ENCODE data around the gene RALGPS1. TPM values are rescaled to one million over a fixed set of nuclear protein-coding genes. Genes with fewer than 3 reads are reported as not detected.

The RALGPS1 gene
- polyA plus RNA-seq, 1 of the 3 experiments (the other 2 are of a cell fraction): 3.9 TPM

DNA sequence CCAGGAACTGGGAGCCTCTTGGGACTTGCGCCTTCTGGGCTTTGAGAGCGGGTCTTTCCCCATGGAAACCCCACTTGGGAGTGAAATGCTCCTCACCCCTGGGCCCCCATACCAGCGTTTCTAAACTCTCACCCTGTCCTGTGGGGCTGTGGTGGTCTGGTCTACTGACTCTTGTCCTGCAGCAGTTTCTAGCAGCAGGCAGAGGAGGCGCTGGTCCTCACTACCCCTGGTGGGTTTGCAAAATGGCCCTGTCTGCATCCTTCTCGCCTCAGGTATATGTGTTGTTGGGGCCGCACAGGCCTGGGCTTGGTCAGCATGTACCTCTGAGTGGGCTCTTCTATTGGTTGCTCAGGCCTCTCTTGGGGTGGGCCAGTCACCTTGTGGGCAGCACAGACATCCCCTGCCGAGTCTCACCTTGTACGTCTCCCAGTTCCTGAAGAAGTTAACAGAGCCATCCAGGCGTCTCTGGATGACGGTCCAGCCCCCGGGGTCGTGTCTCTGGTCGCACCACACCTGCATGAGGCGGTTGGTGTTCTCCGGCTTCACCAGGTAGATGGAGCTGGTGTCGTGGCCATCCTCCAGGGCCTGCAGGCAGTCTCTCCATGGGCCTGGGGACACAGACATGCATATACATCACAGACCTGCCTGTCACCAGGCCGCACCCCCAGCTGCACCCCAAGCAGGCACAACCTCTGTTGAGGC lies 178.9 kb downstream of the RALGPS1 start:
- Histone ChIP-seq H3K9me2 (no peaks in the 10 kb centered on the region), H4K20me1 (ENCODE audit: insufficient read depth) (no peaks in the 10 kb centered on the region), H3K4me1 (ENCODE audit: control insufficient read depth in 1 of 2, insufficient read depth in 2 of 2, low read depth in 1 of 2, low read length in 1 of 2) (no peaks in the 10 kb centered on the region; a peak in 1 of 4 replicates), H3K36me3 (replicated peaks in 1 of 2; ENCODE audit: control insufficient read depth in 1 of 2, insufficient read depth in 2 of 2, low read length in 1 of 2) (peaks cover 0 to 8% of the 10 kb centered on the region in 2 experiments), H3F3A (replicated peaks; ENCODE audit: insufficient read depth) (no peaks in the 10 kb centered on the region), H3K79me2 (ENCODE audit: insufficient read depth) (no peaks in the 10 kb centered on the region), H3K9me3 (no peaks in the 10 kb centered on the region), H3K27me3 (ENCODE audit: insufficient read depth) (no peaks in the 10 kb centered on the region), H3K9ac (no peak overlapping the region), H3K4me2 (no peak overlapping the region), H3K27ac (ENCODE audit: low read depth in 2 of 2, low read length in 1 of 2) (no peak overlapping the region), H2AFZ (ENCODE audit: low read depth) (no peak overlapping the region), H3K4me3 (ENCODE audit: low read depth in 2 of 2, low read length in 1 of 2) (no peak overlapping the region)
- no peak for DNase-seq
- ChIA-PET CTCF (no interaction called here), POLR2A (no interaction called here)
- WGBS (ENCODE audit: low lambda C conversion rate): 100% methylated on average over 5 of the region's 17 CpGs
- TF ChIP-seq SMC3 (IDR thresholded peaks at IDR 0.05; ENCODE audit: low read depth, low read length) (no peak), GABPA (IDR thresholded peaks at IDR 0.05; ENCODE audit: low read depth) (no peak), JUND (IDR thresholded peaks at IDR 0.05) (no peak), MEF2A (IDR thresholded peaks at IDR 0.05; ENCODE audit: borderline replicate concordance, low read depth) (no peak), TEAD4 (IDR thresholded peaks at IDR 0.05; ENCODE audit: borderline replicate concordance, insufficient read depth) (no peak), RAD21 (IDR thresholded peaks at IDR 0.05; ENCODE audit: low read length) (no peak)
- TF ChIP-seq, protein P1, sequence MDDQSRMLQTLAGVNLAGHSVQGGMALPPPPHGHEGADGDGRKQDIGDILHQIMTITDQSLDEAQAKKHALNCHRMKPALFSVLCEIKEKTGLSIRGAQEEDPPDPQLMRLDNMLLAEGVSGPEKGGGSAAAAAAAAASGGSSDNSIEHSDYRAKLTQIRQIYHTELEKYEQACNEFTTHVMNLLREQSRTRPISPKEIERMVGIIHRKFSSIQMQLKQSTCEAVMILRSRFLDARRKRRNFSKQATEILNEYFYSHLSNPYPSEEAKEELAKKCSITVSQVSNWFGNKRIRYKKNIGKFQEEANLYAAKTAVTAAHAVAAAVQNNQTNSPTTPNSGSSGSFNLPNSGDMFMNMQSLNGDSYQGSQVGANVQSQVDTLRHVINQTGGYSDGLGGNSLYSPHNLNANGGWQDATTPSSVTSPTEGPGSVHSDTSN (IDR thresholded peaks at IDR 0.05): no peak
- TF ChIP-seq, protein P2, sequence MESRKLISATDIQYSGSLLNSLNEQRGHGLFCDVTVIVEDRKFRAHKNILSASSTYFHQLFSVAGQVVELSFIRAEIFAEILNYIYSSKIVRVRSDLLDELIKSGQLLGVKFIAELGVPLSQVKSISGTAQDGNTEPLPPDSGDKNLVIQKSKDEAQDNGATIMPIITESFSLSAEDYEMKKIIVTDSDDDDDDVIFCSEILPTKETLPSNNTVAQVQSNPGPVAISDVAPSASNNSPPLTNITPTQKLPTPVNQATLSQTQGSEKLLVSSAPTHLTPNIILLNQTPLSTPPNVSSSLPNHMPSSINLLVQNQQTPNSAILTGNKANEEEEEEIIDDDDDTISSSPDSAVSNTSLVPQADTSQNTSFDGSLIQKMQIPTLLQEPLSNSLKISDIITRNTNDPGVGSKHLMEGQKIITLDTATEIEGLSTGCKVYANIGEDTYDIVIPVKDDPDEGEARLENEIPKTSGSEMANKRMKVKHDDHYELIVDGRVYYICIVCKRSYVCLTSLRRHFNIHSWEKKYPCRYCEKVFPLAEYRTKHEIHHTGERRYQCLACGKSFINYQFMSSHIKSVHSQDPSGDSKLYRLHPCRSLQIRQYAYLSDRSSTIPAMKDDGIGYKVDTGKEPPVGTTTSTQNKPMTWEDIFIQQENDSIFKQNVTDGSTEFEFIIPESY (IDR thresholded peaks at IDR 0.05; ENCODE audit: borderline replicate concordance, low read depth): no peak
- TF ChIP-seq, protein P3, sequence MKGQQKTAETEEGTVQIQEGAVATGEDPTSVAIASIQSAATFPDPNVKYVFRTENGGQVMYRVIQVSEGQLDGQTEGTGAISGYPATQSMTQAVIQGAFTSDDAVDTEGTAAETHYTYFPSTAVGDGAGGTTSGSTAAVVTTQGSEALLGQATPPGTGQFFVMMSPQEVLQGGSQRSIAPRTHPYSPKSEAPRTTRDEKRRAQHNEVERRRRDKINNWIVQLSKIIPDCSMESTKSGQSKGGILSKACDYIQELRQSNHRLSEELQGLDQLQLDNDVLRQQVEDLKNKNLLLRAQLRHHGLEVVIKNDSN (IDR thresholded peaks at IDR 0.05; ENCODE audit: borderline replicate concordance, low read depth): no peak

DNA sequence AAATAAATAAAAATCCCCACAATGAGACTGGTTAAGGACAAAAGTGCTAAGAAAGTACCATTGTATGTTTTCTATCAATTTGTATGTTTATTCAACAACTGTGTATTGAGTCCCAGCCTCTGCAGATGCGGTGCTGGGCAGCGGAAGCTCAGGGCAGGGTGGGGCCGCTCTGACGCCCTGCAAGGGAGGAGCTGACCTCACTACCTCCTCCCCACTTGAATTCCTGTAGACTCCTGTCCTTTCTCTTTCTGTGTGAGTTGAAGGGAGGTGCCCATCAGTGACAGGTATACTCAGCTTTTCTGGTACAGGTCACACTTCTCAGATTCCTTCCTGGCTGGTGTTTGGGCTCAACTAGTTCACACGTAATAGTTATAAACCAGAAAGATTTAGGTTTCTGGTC lies 180.8 kb downstream of the RALGPS1 start:
- H3K79me2 ChIP-seq (ENCODE audit: insufficient read depth): no peaks in the 10 kb centered on the region
- H3K9me2 ChIP-seq: no peaks in the 10 kb centered on the region
- no peak overlapping the region for H3K27ac ChIP-seq (ENCODE audit: low read depth in 2 of 2, low read length in 1 of 2)
- 98% methylated on average over 5 of the region's 5 CpGs for WGBS (ENCODE audit: low lambda C conversion rate)
- ChIA-PET POLR2A (no interaction called here), CTCF (interaction anchor here (1.0 to 1.6 kb wide), 2 partner anchors 8 to 11 kb away, joined by 3 to 6 read pairs; no protein-coding TSS in a partner anchor)
- H3K4me1 ChIP-seq (ENCODE audit: control insufficient read depth in 1 of 2, insufficient read depth in 2 of 2, low read depth in 1 of 2, low read length in 1 of 2): peaks cover 0 to 4% of the 10 kb centered on the region in 2 experiments; a peak in 1 of 4 replicates
- H3K9me3 ChIP-seq: no peaks in the 10 kb centered on the region
- no peak for DNase-seq
- H3K36me3 ChIP-seq (replicated peaks in 1 of 2; ENCODE audit: control insufficient read depth in 1 of 2, insufficient read depth in 2 of 2, low read length in 1 of 2): peaks cover 0 to 6% of the 10 kb centered on the region in 2 experiments
- no peak overlapping the region for H3K4me3 ChIP-seq (ENCODE audit: low read depth in 2 of 2, low read length in 1 of 2)
- H3F3A ChIP-seq (replicated peaks; ENCODE audit: insufficient read depth): no peaks in the 10 kb centered on the region
- H4K20me1 ChIP-seq (ENCODE audit: insufficient read depth): no peaks in the 10 kb centered on the region
- no peak overlapping the region for H2AFZ ChIP-seq (ENCODE audit: low read depth)
- no peak overlapping the region for H3K4me2 ChIP-seq
- H3K9ac ChIP-seq: no peak overlapping the region
- no peaks in the 10 kb centered on the region for H3K27me3 ChIP-seq (ENCODE audit: insufficient read depth)
- TF ChIP-seq, protein P2 (IDR thresholded peaks at IDR 0.05; ENCODE audit: borderline replicate concordance, low read depth): no peak
- TF ChIP-seq TAF1 (IDR thresholded peaks at IDR 0.05; ENCODE audit: borderline replicate concordance, low read depth, low read length): no peak
- TF ChIP-seq EP300 (IDR thresholded peaks at IDR 0.05; ENCODE audit: borderline replicate concordance in 1 of 2, low read depth in 1 of 2, low read length in 1 of 2): no peak
- no peak for TF ChIP-seq RCOR1 (IDR thresholded peaks at IDR 0.05; ENCODE audit: low read length)
- no peak for TF ChIP-seq SMC3 (IDR thresholded peaks at IDR 0.05; ENCODE audit: low read depth, low read length)
- no peak for TF ChIP-seq EZH2phosphoT487 (IDR thresholded peaks at IDR 0.05; ENCODE audit: borderline replicate concordance, low read depth)
- TF ChIP-seq, protein P4, sequence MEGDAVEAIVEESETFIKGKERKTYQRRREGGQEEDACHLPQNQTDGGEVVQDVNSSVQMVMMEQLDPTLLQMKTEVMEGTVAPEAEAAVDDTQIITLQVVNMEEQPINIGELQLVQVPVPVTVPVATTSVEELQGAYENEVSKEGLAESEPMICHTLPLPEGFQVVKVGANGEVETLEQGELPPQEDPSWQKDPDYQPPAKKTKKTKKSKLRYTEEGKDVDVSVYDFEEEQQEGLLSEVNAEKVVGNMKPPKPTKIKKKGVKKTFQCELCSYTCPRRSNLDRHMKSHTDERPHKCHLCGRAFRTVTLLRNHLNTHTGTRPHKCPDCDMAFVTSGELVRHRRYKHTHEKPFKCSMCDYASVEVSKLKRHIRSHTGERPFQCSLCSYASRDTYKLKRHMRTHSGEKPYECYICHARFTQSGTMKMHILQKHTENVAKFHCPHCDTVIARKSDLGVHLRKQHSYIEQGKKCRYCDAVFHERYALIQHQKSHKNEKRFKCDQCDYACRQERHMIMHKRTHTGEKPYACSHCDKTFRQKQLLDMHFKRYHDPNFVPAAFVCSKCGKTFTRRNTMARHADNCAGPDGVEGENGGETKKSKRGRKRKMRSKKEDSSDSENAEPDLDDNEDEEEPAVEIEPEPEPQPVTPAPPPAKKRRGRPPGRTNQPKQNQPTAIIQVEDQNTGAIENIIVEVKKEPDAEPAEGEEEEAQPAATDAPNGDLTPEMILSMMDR (IDR thresholded peaks at IDR 0.05): no peak
- TF ChIP-seq, protein P1 (IDR thresholded peaks at IDR 0.05): no peak
- TF ChIP-seq, protein P5, sequence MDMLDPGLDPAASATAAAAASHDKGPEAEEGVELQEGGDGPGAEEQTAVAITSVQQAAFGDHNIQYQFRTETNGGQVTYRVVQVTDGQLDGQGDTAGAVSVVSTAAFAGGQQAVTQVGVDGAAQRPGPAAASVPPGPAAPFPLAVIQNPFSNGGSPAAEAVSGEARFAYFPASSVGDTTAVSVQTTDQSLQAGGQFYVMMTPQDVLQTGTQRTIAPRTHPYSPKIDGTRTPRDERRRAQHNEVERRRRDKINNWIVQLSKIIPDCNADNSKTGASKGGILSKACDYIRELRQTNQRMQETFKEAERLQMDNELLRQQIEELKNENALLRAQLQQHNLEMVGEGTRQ (IDR thresholded peaks at IDR 0.05; ENCODE audit: borderline replicate concordance, low read depth, low read length): no peak
